ENCODE data around the gene BROX.

DNA sequence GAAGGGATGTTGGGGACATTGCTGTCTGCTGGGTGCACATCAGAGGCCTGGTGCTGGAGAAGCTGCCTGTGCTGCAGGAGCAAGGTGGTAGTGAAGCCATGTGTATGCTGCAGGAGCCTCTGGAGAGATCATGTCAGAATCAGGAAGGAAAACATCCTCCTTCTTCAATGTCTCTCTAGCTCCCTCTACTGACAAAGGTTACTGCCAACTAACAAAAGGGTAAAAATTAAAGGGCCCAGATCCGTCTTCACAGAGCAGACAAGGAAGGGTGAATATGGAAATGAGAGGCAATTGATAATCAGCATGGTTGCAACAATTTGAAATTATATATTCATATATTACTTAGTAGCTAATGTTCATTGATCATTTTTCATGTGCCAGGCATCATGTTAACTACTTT is 56.8 kb downstream of the BROX start:
- TF ChIP-seq, protein P1, sequence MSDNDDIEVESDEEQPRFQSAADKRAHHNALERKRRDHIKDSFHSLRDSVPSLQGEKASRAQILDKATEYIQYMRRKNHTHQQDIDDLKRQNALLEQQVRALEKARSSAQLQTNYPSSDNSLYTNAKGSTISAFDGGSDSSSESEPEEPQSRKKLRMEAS (IDR thresholded peaks at IDR 0.05), result no peak
- TF ChIP-seq, protein P2, sequence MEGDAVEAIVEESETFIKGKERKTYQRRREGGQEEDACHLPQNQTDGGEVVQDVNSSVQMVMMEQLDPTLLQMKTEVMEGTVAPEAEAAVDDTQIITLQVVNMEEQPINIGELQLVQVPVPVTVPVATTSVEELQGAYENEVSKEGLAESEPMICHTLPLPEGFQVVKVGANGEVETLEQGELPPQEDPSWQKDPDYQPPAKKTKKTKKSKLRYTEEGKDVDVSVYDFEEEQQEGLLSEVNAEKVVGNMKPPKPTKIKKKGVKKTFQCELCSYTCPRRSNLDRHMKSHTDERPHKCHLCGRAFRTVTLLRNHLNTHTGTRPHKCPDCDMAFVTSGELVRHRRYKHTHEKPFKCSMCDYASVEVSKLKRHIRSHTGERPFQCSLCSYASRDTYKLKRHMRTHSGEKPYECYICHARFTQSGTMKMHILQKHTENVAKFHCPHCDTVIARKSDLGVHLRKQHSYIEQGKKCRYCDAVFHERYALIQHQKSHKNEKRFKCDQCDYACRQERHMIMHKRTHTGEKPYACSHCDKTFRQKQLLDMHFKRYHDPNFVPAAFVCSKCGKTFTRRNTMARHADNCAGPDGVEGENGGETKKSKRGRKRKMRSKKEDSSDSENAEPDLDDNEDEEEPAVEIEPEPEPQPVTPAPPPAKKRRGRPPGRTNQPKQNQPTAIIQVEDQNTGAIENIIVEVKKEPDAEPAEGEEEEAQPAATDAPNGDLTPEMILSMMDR (IDR thresholded peaks at IDR 0.05; ENCODE audit: low read depth, low read length, missing input control), result no peak
- TF ChIP-seq REST (IDR thresholded peaks at IDR 0.05) (no peak), JUND (IDR thresholded peaks at IDR 0.05) (no peak), RAD21 (IDR thresholded peaks at IDR 0.05) (no peak), YY1 (IDR thresholded peaks at IDR 0.05) (no peak), TAF1 (conservative IDR thresholded peaks at IDR 0.05) (no peak), EGR1 (IDR thresholded peaks at IDR 0.05; ENCODE audit: low read depth in 2 of 2) (no peak), RXRA (IDR thresholded peaks at IDR 0.05) (no peak), HNF4A (conservative IDR thresholded peaks at IDR 0.05) (no peak), GABPA (IDR thresholded peaks at IDR 0.05 in 1 of 2, conservative IDR thresholded peaks at IDR 0.05 in 1 of 2) (no peak), SP1 (IDR thresholded peaks at IDR 0.05) (no peak), ATF3 (IDR thresholded peaks at IDR 0.05) (no peak)
